OCI-LY3 (cell line): ENCODE measurements around the gene GGTLC1.

ENCODE experiments used
- EZH2phosphoT487 ChIP-seq: fragments of 200-600 bp; shearing (Covaris generic); IDR thresholded peaks from 2 replicates; pipeline ENCODE4 v1.6.1; 2018; ENCODE audit warnings: antibody characterized with exemption, mixed run types, low read depth
- TF ChIP-seq, protein P1 (sequence below): fragments of 200-600, 300-600 bp; sonication (generic); IDR thresholded peaks from 2 replicates; pipeline ENCODE4 v1.5.1; 2014; ENCODE audit warnings: antibody characterized with exemption, low read length, low read depth

DNA sequence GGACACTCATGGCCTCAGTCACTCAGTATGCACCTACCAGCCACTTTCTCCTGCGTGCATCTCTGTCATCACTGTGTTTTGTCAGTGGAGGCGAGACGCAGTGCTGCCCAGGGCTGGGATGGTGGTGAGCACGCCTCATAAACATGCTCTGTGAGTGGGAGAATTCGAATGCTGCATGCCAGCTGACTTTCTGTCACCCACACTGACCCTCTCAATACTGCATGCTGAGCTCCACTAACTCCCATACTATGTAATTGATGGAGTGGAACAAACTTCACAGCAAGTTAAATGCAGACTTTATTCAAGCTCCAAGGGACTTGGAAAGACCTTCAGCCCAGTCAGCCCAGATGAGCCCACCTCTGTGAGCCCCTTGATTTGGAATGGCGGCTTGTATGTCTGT lies 22.7 kb upstream of the GGTLC1 start:
- TF ChIP-seq, protein P1, sequence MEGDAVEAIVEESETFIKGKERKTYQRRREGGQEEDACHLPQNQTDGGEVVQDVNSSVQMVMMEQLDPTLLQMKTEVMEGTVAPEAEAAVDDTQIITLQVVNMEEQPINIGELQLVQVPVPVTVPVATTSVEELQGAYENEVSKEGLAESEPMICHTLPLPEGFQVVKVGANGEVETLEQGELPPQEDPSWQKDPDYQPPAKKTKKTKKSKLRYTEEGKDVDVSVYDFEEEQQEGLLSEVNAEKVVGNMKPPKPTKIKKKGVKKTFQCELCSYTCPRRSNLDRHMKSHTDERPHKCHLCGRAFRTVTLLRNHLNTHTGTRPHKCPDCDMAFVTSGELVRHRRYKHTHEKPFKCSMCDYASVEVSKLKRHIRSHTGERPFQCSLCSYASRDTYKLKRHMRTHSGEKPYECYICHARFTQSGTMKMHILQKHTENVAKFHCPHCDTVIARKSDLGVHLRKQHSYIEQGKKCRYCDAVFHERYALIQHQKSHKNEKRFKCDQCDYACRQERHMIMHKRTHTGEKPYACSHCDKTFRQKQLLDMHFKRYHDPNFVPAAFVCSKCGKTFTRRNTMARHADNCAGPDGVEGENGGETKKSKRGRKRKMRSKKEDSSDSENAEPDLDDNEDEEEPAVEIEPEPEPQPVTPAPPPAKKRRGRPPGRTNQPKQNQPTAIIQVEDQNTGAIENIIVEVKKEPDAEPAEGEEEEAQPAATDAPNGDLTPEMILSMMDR = no peak
- TF ChIP-seq EZH2phosphoT487 = no peak
